Astrocyte of the hippocampus (primary cell): Measurements from ENCODE around the gene PRSS27.
A peak's percentile ranks its signal among the peaks of the same experiment; 100 is the strongest.

ENCODE experiments used
- DNase-seq: peaks from one replicate; pipeline ENCODE4 v3.0.0; 2011; ENCODE audit warnings: low read depth, low spot score

The PRSS27 gene

GRCh38 chr16:2720064-2720457 lies at the start of gene PRSS27:
Gene PRSS27, minus strand, starts transcription at chr16:2720224. Its CDS starts 64 bp downstream, at chr16:2720160.
- DNase-seq: no peak

GRCh38 chr16:2769675-2770056 lies 49.6 kb upstream of the PRSS27 start:
- no peak for DNase-seq

GRCh38 chr16:2769100-2769529 lies 49.1 kb upstream of the PRSS27 start:
- no peak for DNase-seq

- DNase-seq: no peak
Observed at GRCh38 chr16:2768403-2769089, 48.5 kb upstream of the PRSS27 start.

GRCh38 chr16:2767891-2768290 lies 47.9 kb upstream of the PRSS27 start:
- no peak for DNase-seq

GRCh38 chr16:2767140-2767731 lies 47.2 kb upstream of the PRSS27 start:
- no peak for DNase-seq

GRCh38 chr16:2766430-2767139 lies 46.6 kb upstream of the PRSS27 start:
- DNase-seq: no peak

GRCh38 chr16:2765462-2766404 lies 45.7 kb upstream of the PRSS27 start:
- no peak for DNase-seq

- DNase-seq: no peak
Observed at GRCh38 chr16:2764718-2765117, 44.7 kb upstream of the PRSS27 start.

GRCh38 chr16:2763173-2763572 lies 43.1 kb upstream of the PRSS27 start:
- DNase-seq: no peak

GRCh38 chr16:2762711-2763110 lies 42.7 kb upstream of the PRSS27 start:
- DNase-seq: no peak

GRCh38 chr16:2761886-2762583 lies 42.0 kb upstream of the PRSS27 start:
- DNase-seq: no peak

GRCh38 chr16:2761472-2761871 lies 41.4 kb upstream of the PRSS27 start:
- no peak for DNase-seq

- DNase-seq: no peak
Observed at GRCh38 chr16:2757344-2757743, 37.3 kb upstream of the PRSS27 start.

GRCh38 chr16:2756288-2757015 lies 36.4 kb upstream of the PRSS27 start:
- no peak for DNase-seq

GRCh38 chr16:2755158-2755557 lies 35.1 kb upstream of the PRSS27 start:
- DNase-seq: no peak

- peak; percentile 51 for DNase-seq
Observed at GRCh38 chr16:2753733-2754020, 33.7 kb upstream of the PRSS27 start.

- peak; percentile 93 for DNase-seq
Observed at GRCh38 chr16:2752850-2753732, 33.1 kb upstream of the PRSS27 start.

GRCh38 chr16:2752035-2752849 lies 32.2 kb upstream of the PRSS27 start, which contains the start of gene SRRM2:
Gene SRRM2, plus strand, starts transcription at chr16:2752638. Its CDS starts 3,727 bp downstream, at chr16:2756365.
- DNase-seq: peak; percentile 99
